GM10266 (cell line): ENCODE measurements around the gene BNIP3.
A peak's percentile ranks its signal among the peaks of the same experiment; 100 is the strongest.

Experiments
- DNase-seq: peaks from one replicate; pipeline ENCODE4 v3.0.0; 2012; ENCODE audit errors: extremely low spot score
- CTCF ChIP-seq: IDR thresholded peaks from 2 replicates; pipeline ENCODE4 v1.5.1; 2012; ENCODE audit warnings: mild to moderate bottlenecking, low read depth; ENCODE audit not compliant: control insufficient read depth, insufficient read depth; ENCODE audit errors: missing control alignments

Gene BNIP3

DNA sequence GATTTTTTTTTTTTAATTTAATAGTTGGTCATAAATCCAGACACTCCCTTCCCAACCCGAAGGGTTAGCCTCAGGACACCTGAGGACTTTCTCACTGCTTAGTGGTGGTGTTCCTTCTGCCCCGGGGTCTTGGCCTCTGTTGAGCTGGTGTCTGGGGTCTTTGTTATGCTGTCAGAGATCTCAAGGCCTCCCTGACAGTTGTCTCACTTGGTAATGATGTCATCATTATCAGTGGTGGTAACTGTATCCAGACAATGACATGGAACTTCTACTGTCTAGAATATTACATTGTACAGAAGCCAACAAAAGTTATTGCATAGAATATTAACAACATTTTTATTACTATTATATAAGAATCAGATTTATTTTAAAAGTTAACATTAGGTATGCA lies 48.0 kb downstream of the BNIP3 start:
- DNase-seq, result no peak
- TF ChIP-seq CTCF, result no peak

DNA sequence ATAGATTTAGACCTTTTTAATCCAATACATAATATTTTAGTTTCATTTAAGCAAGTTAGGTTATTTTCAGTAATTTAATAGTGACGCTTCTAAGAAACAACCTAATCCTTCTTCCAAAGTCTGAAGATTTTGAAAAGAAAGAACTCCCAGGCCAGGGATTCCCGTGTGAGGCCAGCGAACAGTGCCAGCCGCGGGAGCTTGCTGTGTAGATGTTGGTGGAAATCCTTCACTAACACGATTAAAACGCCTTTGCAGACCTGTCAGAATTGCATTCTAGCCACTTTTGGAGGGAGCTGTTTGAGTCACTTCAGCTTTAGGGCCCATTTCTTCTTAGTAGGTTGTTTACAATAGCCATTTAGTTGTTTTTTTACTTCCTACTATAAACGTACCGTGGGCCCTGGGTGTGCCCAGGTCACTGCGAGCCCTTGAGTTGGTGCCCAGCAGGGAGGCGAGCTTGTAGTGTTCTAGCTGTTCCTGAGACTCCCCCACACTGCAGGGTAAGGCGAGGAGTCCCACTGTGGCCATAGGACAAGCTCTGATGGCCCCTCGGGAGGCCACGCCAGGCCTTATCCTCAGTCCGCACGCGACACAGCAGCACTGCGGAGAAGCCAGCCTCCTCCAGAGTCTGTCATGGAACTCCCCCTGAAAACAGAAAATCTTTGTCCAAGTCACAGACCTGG lies 48.6 kb downstream of the BNIP3 start:
- DNase-seq, result no peak
- no peak for TF ChIP-seq CTCF

DNA sequence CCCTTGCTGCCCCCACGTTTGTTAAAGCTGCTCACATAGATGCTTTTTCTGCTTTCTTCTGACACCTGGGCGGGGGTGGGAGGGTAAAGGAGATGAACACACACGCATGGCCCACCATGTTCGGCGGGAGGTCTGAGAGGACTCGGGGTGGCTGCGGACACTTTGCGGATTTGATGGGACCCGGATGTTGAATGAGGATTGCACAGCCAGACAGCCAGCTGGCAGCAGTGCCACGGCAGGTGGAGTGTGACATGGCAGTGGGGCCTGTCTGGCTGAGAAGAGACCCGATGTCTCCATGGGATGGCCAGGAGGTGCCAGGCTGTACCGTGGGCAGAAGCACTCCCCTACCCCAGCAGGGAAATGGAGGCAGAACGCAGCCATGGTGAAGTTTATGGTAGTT lies 49.7 kb downstream of the BNIP3 start:
- no peak for DNase-seq
- no peak for TF ChIP-seq CTCF

- TF ChIP-seq CTCF, result no peak
- no peak for DNase-seq
These were observed 51.0 kb downstream of the BNIP3 start for GRCh38 chr10:131930586-131931330.

- DNase-seq, result no peak
- no peak for TF ChIP-seq CTCF
These were observed 51.6 kb downstream of the BNIP3 start for GRCh38 chr10:131930150-131930549.

DNA sequence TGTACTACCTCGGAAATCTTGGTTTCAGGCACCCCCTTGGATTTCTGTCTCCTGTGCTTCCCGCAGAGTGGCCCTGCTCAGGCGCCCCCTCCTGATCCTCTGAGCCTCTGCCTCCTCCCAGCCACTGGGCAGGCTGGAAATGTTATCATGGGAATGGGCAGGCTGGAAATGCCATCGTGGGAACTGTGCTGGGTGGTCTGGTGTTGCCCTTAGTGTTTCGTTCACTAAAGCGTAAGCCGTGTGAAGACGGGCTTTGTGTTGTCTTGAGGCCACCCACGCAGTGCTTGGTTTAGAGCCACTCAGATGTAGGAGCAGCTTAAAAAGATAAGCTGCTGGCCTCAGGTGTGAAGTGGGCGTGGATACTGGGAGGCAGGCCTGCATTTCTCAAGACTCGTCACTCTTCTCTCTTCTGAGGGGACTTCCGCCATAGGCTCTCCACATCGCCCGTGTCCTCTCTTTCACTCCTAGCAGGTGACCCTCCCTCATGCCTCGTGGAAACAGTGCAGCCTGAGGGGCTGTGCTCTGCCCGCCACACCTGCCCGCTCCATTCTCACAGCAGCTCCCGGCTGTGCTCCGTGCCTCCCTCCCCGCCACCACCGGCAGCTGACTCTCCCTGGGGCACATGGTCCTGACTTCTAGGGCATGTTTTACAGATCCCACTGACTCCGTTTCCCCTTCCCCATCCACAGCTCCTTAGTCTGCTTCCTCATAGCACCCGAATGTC lies 52.4 kb downstream of the BNIP3 start:
- peak; percentile 23 for DNase-seq
- TF ChIP-seq CTCF, result peak; percentile 5
